Activated naive CD4-positive, alpha-beta T cell treated with anti-CD3 and anti-CD28 coated beads, Interleukin-2, amount 50 U/mL, for 24 hours (primary cell): ENCODE results near the gene OR8D4.

Experiments
- H3K27ac Mint-ChIP-seq: one replicate; pipeline ENCODE4 v1.8.0; 2021; ENCODE audit warnings: mild to moderate bottlenecking, mixed read lengths
- H3K27me3 Mint-ChIP-seq: one replicate; pipeline ENCODE4 v1.8.0; 2021; ENCODE audit warnings: mixed read lengths
- H3K36me3 Mint-ChIP-seq: one replicate; pipeline ENCODE4 v1.8.0; 2021; ENCODE audit warnings: mixed read lengths
- H3K4me1 Mint-ChIP-seq: one replicate; pipeline ENCODE4 v1.8.0; 2021; ENCODE audit warnings: mixed read lengths
- H3K4me3 Mint-ChIP-seq: one replicate; pipeline ENCODE4 v1.8.0; 2021; ENCODE audit warnings: mild to moderate bottlenecking, mixed read lengths
- H3K9me3 Mint-ChIP-seq: one replicate; pipeline ENCODE4 v1.8.0; 2021; ENCODE audit warnings: mixed read lengths

The OR8D4 gene

GRCh38 chr11:123942413-123942812, 40.4 kb downstream of the OR8D4 start:
- no peaks in the 10 kb centered on the region for H3K36me3 Mint-ChIP-seq
- H3K27ac Mint-ChIP-seq: no peak overlapping the region
- H3K9me3 Mint-ChIP-seq: no peaks in the 10 kb centered on the region

GRCh38 chr11:123943738-123944137, 41.8 kb downstream of the OR8D4 start, which contains the start of gene OR6T1:
Gene OR6T1 (minus strand): TSS chr11:123943838. CDS start chr11:123943838, 0 bp downstream.
- H3K27ac Mint-ChIP-seq: no peak within 1 kb of the TSS
- H3K9me3 Mint-ChIP-seq: no peaks in the 10 kb centered on the region
- H3K4me1 Mint-ChIP-seq: no peaks in the 10 kb centered on the region
- no peaks in the 10 kb centered on the region for H3K36me3 Mint-ChIP-seq
- peaks cover 8% of the 10 kb centered on the region for H3K27me3 Mint-ChIP-seq
- H3K4me3 Mint-ChIP-seq: no peak within 1 kb of the TSS

More at GRCh38 chr11:123942413-123942812, 40.4 kb downstream of the OR8D4 start:
- peaks cover 8% of the 10 kb centered on the region for H3K27me3 Mint-ChIP-seq
- no peaks in the 10 kb centered on the region for H3K4me1 Mint-ChIP-seq
- H3K4me3 Mint-ChIP-seq: no peak overlapping the region

GRCh38 chr11:123945132-123945531, 43.2 kb downstream of the OR8D4 start:
- Mint-ChIP-seq H3K4me3 (no peak overlapping the region), H3K4me1 (no peaks in the 10 kb centered on the region), H3K36me3 (no peaks in the 10 kb centered on the region), H3K27me3 (peaks cover 10% of the 10 kb centered on the region), H3K9me3 (no peaks in the 10 kb centered on the region), H3K27ac (no peak overlapping the region)

GRCh38 chr11:123956752-123957151, 54.8 kb downstream of the OR8D4 start:
- Mint-ChIP-seq H3K4me3 (no peak overlapping the region), H3K27me3 (peaks cover 5% of the 10 kb centered on the region), H3K27ac (no peak overlapping the region), H3K36me3 (no peaks in the 10 kb centered on the region), H3K4me1 (no peaks in the 10 kb centered on the region), H3K9me3 (peaks cover 6% of the 10 kb centered on the region)
